ENCODE data around the gene CHCHD1.
"Not testable (repeated sequence)": the region's sequence is repeated elsewhere in the genome, so short reads cannot be mapped to it uniquely, and the experiment has no call there.

The CHCHD1 gene

DNA sequence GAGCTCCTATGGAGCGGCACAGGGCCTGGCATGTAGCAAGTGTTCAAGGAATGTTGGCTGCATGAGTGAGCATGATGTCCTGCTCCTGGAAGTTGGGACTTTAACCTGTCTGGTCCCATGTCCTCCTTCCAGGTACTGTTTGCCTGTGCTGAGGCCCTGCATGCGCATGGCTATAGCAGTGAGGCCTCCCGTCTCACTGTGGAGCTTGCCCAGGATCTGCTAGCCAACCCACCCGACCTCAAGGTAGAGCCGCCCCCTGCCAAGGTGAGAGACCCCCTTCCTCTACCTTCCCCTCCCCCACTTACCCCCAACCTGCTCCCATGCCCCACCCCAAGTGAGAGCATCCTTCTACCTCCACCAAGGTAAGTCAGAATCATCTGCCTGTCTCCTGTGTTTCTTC is 11.6 kb downstream of the CHCHD1 start:
- no peak for DNase-seq (ENCODE audit: low spot score)

DNA sequence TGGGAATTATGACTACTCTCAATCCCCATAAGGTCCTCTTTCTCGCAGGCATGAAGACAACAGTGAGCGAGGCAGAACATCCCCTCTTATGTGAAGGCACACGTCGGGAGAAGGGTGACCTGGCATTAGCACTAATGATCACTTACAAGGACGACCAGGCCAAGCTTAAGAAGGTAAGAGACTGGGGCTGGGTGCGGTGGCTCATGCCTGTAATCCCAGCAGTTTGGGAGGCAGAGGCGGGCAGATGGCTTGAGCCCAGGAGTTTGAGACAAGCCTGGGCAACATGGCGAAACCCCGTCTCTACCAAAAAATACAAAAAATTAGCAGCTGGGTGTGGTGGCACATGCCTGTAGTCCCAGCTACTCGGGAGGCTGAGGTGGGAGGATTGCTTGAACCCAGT is 13.6 kb downstream of the CHCHD1 start:
- DNase-seq (ENCODE audit: low spot score) = not testable (repeated sequence)

DNA sequence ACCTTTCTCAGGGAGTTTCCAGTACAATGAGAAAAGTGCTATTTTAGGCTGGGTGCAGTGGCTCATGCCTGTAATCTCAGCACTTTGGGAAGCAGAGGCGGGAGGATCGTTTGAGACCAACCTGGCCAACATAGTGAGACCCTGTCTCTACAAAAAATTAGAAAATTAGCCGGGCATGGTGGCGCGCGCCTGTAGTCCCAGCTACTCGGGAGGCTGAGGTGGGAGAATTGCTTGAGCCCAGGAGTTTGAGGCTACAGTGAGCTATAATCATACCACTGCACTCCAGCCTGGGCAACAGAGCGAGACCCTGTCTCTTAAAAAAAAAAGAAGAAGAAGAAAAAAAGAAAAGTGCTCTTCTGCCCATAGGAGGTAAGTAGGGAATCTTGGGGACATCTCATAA is 14.2 kb downstream of the CHCHD1 start:
- not testable (repeated sequence) for DNase-seq (ENCODE audit: low spot score)

DNA sequence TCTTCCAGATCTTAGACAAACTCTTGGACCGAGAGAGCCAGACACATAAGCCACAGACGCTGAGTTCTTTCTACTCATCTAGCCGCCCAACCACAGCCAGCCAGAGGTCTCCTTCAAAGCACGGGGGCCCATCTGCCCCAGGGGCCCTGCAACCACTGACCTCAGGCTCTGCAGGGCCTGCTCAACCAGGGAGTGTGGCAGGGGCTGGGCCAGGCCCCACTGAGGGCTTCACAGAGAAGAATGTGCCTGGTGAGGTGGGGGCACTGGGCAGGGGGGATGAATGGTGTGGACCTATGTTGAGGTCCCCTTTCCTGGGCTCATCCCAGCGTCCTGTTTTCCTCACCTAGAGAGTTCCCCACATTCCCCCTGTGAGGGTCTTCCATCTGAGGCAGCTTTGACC is 14.9 kb downstream of the CHCHD1 start:
- no peak for DNase-seq (ENCODE audit: low spot score)

DNA sequence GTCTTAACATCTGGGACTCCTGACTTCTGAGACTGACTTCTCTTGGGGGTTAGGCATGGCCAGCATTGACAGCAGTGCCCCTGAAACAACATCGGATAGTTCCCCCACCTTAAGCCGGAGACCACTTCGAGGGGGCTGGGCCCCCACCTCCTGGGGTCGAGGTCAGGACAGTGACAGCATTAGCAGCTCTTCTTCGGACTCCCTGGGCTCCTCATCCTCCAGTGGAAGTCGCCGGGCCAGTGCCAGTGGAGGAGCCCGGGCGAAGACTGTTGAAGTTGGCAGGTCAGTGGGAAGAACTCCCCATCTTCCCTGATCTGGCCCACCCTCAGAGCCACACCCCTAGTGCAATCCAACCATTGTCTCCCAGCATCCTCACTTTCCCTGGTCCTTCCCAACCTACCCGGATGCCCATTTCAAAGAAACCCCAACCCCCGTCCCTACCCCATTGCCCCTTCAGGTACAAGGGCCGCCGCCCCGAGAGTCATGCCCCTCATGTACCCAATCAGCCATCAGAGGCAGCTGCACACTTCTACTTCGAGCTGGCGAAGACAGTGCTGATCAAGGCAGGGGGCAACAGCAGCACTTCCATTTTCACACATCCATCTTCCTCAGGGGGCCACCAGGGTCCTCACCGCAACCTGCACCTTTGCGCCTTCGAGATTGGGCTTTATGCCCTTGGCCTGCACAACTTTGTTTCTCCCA is 15.6 kb downstream of the CHCHD1 start:
- no peak for DNase-seq (ENCODE audit: low spot score)

DNA sequence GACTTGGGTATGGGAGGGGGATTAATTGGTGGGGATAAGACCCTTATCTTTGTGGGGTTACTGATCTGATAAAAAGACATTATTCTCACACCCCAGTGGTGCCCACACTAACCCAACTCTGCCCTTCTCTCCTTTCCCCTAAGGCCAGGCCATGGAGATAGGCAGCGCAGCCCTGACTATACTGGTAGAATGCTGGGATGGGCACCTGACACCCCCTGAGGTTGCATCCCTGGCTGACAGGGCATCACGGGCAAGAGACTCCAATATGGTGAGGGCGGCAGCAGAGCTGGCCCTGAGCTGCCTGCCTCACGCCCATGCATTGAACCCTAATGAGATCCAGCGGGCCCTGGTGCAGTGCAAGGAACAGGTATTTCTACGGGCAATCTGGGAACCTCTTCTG is 16.2 kb downstream of the CHCHD1 start:
- DNase-seq (ENCODE audit: low spot score) = no peak

DNA sequence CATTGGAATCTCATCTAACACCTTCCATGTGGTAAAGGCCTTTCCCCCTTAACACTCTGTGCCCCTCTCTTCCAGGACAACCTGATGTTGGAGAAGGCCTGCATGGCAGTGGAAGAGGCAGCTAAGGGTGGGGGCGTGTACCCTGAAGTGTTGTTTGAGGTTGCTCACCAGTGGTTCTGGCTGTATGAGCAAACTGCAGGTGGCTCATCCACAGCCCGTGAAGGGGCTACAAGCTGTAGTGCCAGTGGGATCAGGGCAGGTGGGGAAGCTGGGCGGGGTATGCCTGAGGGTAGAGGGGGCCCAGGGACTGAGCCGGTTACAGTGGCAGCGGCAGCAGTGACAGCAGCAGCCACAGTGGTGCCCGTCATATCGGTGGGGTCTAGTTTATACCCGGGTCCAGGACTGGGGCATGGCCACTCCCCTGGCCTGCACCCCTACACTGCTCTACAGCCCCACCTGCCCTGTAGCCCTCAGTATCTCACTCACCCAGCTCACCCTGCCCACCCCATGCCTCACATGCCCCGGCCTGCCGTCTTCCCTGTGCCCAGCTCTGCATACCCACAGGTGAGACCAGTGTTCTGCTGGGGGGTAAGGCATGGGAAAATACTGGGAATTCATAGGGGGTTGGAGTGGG is 17.2 kb downstream of the CHCHD1 start:
- no peak for DNase-seq (ENCODE audit: low spot score)

- no peak for DNase-seq (ENCODE audit: low spot score)
These were observed 18.2 kb downstream of the CHCHD1 start for GRCh38 chr10:73799899-73800559.

DNA sequence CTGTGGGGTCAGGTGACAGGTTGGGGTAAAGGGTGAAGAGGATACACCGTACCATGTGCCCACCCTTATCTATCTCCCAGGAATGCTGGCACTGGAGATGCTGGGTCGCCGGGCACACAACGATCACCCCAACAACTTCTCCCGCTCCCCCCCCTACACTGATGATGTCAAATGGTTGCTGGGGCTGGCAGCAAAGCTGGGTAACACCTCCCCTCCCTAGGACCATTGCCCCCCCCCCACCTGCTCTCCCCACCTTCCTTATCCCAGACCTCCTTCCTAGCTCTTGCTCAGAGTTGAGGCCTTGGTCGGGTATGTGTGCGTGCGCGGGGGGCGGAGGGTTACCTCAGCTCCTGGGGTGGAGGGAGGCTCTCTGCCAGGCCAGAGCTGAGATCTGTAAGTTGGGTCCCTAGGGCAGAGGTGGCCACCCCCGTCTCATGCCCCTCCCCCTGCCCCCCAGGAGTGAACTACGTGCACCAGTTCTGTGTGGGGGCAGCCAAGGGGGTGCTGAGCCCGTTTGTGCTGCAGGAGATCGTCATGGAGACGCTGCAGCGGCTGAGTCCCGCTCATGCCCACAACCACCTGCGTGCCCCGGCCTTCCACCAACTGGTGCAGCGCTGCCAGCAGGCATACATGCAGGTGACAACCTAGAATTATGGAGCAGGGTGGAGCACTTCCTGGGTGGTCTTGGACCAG is 18.9 kb downstream of the CHCHD1 start:
- no peak for DNase-seq (ENCODE audit: low spot score)

- DNase-seq (ENCODE audit: low spot score) = no peak
These were observed 19.4 kb downstream of the CHCHD1 start for GRCh38 chr10:73801253-73801590.

DNA sequence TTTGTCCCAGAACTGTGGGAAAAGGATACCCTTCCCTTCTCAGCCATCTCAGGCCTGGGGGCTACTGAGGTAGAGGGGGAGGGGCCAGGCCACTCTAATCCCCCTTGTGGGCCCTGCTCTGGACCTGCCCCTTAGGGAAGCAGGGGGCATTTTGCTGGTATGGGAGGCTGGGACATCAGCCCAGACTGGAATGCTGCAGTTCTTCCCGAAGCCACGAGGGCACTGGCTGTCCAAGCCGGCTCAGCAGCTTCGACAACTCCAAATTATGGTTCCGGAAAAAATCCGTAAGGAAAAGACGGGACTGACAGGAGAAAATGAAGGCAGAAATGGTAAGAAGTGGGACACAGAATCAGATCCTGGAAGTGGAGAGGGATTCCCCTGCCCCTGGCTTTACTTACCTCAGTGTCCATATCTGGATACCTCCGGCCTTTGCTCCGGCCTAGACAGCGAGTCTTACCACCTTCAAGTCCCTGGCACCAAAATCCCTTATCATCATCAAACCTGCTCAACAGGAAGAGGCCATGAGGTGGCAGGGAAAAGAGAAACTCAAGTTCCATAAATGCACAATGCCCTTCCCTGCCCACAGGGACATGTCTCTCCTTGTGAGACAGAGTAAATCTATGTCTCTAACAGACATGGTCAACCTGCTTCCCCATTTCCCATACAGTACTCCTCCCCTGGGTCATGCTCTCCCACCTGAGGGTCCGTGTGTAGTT is 20.6 kb downstream of the CHCHD1 start:
- no peak for DNase-seq (ENCODE audit: low spot score)

DNA sequence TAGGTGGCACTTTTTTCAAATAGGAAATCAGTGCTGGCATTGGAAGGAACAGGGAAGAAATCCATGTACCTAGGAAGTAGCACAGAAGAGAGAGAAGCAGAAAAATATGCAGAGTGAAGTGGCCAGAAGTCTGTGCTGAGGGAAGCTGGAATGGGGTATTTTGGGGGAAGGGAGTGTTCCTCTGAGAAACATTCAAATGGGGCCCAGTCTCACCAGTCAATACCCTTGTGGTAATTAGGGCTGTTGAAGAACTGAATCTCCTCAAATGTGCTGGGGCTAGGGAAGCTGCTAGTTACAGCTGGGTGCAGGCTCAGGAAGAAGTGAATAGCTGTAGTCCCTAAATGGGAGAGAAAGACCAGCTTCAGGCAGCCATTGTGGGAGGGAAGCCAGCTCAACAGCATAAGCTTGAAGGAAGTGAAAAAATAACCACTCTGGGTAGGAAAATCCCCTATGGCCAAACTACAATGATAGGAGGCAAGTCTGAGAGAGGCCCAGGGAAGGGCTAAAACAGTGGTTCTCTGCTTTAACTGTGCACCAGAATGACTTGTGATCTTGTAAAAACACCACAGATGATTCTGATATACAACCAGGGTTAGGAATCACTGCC is 21.9 kb downstream of the CHCHD1 start:
- DNase-seq (ENCODE audit: low spot score) = no peak

GRCh38 chr10:73806176-73806950 is 24.5 kb downstream of the CHCHD1 start:
- no peak for DNase-seq (ENCODE audit: low spot score)

GRCh38 chr10:73807471-73807870 is 25.6 kb downstream of the CHCHD1 start:
- DNase-seq (ENCODE audit: low spot score) = no peak

DNA sequence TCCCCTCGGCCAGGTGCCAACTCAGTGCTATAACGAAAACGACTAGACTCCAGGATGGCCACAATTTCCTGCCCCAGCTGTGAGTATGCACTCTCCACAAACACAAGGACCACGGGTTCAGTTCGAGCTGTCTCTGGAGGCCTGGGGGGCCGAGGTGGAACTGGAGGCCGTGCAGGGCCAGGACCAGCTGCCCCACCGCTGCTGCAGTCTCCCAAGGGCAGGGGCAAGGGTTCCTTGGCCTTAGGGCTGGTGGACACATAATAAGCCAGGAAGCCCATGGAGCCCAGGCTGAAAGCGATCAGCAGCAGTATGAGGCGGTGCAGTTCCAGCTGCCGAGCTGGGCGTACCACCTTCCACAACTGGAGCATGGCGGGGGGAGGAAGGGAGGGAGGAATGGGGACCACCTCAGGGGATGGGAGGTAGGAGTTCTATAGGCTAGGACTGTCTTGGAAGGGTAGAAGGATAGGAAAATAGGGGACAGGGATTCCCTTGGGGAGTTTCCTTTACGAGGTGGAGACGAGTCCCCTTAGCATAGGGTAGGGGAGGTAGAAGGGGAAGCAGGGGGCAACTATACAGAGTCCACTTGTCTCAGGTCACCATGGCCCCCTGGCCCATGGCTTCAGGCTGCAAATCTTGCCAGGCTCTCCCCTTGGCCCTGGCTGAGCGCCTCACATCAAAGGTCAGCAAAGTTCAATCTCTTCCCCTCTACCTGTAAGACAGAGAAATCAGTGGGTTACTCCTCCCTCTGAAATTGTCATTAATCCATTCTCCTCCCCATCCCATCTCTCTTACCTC is 26.4 kb downstream of the CHCHD1 start:
- DNase-seq (ENCODE audit: low spot score) = no peak

DNA sequence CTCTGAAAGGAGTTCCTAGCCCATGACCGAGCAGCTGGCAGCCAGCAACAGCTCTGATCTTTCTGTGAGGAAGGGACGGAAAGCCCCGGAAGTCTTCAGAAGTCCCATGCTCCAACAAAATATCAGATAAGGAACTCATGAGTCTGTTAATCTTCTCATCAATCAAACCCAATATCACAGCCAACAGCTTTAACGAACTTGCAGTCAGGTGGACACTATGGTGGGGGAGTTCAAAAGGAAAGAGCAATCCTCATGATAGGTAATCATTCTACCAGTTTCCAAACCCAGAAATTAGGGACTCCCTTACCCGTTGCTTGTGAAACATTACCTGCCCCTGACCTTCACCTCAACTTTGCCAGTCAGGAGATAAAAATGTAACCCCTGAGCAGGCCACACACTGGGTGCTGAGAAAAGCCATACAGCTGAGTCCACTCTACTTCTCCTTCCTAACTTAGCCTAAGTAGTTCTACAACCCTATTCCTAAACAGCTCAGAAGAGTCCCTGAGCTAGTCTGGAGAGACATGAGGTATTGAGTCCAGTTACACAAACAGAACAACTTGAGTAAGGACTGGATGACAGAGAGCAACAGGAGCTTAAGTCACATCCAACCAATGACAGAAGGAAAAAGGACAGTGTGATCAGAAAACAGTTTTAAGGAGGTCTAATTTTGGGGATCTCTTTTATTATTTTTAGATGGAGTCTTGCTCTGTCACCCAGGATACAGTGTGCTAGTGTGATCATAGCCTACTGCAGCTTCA is 27.4 kb downstream of the CHCHD1 start:
- no peak for DNase-seq (ENCODE audit: low spot score)

- DNase-seq (ENCODE audit: low spot score) = no peak
These were observed 28.5 kb downstream of the CHCHD1 start for GRCh38 chr10:73810358-73810734.

DNA sequence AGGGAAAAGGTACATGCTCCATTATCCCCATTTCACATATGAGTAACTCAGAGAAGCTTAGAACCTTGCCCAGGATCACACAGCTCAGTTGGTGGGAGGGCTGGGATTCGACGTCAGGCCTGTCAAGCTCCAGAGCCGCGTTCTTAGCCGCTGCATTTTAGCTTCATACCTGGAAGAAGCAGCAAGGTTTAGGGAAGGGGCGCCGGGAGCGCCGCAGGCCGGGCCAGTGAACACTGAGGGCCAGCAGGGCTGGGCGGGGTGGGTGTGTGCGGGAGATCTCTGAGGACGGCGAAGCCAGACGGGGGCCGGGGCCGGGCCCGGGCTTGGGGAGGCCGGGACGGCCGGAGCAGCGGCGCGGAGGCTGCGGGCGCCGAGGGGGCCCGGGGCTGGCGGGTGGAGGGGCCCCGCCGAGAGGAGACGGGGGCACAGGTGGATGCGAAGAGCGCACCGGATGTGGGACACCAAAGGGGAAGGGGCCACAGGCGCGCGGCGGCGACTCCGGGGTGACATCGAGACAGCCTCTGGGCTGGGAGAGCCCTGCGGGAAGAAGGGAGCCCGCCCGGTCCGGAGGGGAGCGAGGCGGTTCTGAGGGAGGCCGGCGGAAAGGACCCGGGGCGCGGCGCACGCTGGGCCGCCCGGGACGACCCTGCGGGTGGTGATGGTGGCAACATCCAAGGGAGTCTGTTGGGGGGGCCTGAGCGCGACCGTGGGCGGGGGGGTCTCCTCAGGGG is 29.1 kb downstream of the CHCHD1 start:
- DNase-seq (ENCODE audit: low spot score) = peak; percentile 53

- DNase-seq (ENCODE audit: low spot score) = no peak
These were observed 30.8 kb downstream of the CHCHD1 start for GRCh38 chr10:73812657-73813056.
